Endothelial cell of umbilical vein (primary cell): Measurements from ENCODE around the gene RPF1. TPM values are rescaled to one million over a fixed set of nuclear protein-coding genes. Genes with fewer than 3 reads are reported as not detected.
A peak's percentile ranks its signal among the peaks of the same experiment; 100 is the strongest.

Experiments
- BruUV-seq: library from RNA; stranded (reverse); fragments of 400-500 nt; replicated peaks from 2 replicates; lab custom pipeline; 2021; lab: Mats Ljungman, UMichigan
- CTCF ChIA-PET: fragments of 300-600, 350-600 bp; sonication (Branson Sonifier 250); formaldehyde crosslinking; loops from one replicate; lab custom pipeline; 2021; ENCODE audit warnings: antibody characterized with exemption, inconsistent platforms; lab: Charles Lee
- POLR2A ChIA-PET: fragments of 300-600, 350-600 bp; sonication (Branson Sonifier 250); formaldehyde crosslinking; loops from one replicate; lab custom pipeline; 2021; ENCODE audit warnings: antibody characterized with exemption, inconsistent platforms; lab: Charles Lee
- DNase-seq: peaks from one replicate; pipeline ENCODE4 v3.0.0-alpha.2; 2011; ENCODE audit warnings: low read depth, low spot score
- FAIRE-seq: peaks from 2 replicates; lab custom pipeline; 2011; peaks lifted over from hg19 to GRCh38; lab: Jason Lieb, UNC
- H2AFZ ChIP-seq: 2 replicates; pipeline ENCODE4 v1.6.0; 2012; ENCODE audit warnings: low read depth, low read length, control low read depth, inconsistent platforms
- H3K27ac ChIP-seq: 2 replicates; pipeline ENCODE4 v1.5.1; 2011; ENCODE audit warnings: low read depth, mild to moderate bottlenecking, control low read depth, low read length, moderate library complexity; ENCODE audit not compliant: insufficient read depth
- H3K27me3 ChIP-seq, 2 experiments: 2 replicates each; pipeline versions ENCODE4 v1.6.0 to v1.6.1; 2011; ENCODE audit warnings: low read length in 2 of 2, mixed read lengths in 1 of 2; ENCODE audit not compliant: control insufficient read depth in 2 of 2, insufficient read depth in 2 of 2
- H3K36me3 ChIP-seq, 2 experiments: 2 replicates in 1 of 2; 3 replicates in 1 of 2; pipeline ENCODE4 v1.5.1; 2011; ENCODE audit warnings: low read length in 2 of 2, mild to moderate bottlenecking in 1 of 2, moderate library complexity in 1 of 2; ENCODE audit not compliant: control insufficient read depth in 2 of 2, insufficient read depth in 2 of 2; ENCODE audit errors: extremely low read depth in 1 of 2
- H3K4me1 ChIP-seq: 3 replicates; pipeline ENCODE4 v1.5.1; 2011; ENCODE audit warnings: mild to moderate bottlenecking, low read length; ENCODE audit not compliant: control insufficient read depth, insufficient read depth; ENCODE audit errors: extremely low read depth
- H3K4me2 ChIP-seq: 2 replicates; pipeline ENCODE4 v1.6.1; 2011; ENCODE audit warnings: low read length, control low read depth, mixed read lengths; ENCODE audit not compliant: insufficient read depth
- H3K4me3 ChIP-seq, 3 experiments: fragments of 200-600 bp in 1 of 3; sonication (generic), shearing (Covaris generic) in 1 of 3; replicated peaks in 1 of 3; 2 replicates each; pipeline ENCODE4 v1.5.1; 2011 to 2016; ENCODE audit warnings: control low read depth in 3 of 3, low read length in 3 of 3, mild to moderate bottlenecking in 2 of 3, inconsistent platforms in 1 of 3, low read depth in 1 of 3, moderate library complexity in 1 of 3; ENCODE audit not compliant: insufficient read depth in 1 of 3
- H3K79me2 ChIP-seq: 2 replicates; pipeline ENCODE4 v1.6.0; 2012; ENCODE audit warnings: low read length, inconsistent platforms; ENCODE audit not compliant: control insufficient read depth, insufficient read depth
- H3K9ac ChIP-seq: replicated peaks from 2 replicates; pipeline ENCODE3; 2011; ENCODE audit warnings: low read length, control low read depth; ENCODE audit not compliant: insufficient read depth; ENCODE audit errors: extremely low read depth
- H3K9me1 ChIP-seq: replicated peaks from 3 replicates; pipeline ENCODE4 v1.6.0; 2011; ENCODE audit warnings: mild to moderate bottlenecking, low read length; ENCODE audit not compliant: control insufficient read depth, insufficient read depth; ENCODE audit errors: extremely low read depth
- H3K9me3 ChIP-seq: replicated peaks from 2 replicates; pipeline ENCODE4 v1.5.1; 2012; ENCODE audit warnings: low read length, inconsistent platforms; ENCODE audit not compliant: control insufficient read depth, insufficient read depth
- H4K20me1 ChIP-seq: replicated peaks from 2 replicates; pipeline ENCODE3; 2011; ENCODE audit warnings: mild to moderate bottlenecking, low read length; ENCODE audit not compliant: control insufficient read depth, insufficient read depth; ENCODE audit errors: extremely low read depth
- EZH2 ChIP-seq: IDR thresholded peaks from 2 replicates; pipeline ENCODE4 v1.6.1; 2012; ENCODE audit warnings: borderline replicate concordance, low read depth, mild to moderate bottlenecking, moderate library complexity, low read length, inconsistent platforms; ENCODE audit not compliant: severe bottlenecking
- FOS ChIP-seq: IDR thresholded peaks from 2 replicates; pipeline ENCODE4 v1.6.1; 2011; ENCODE audit warnings: mild to moderate bottlenecking, low read length, moderate library complexity, borderline replicate concordance; ENCODE audit not compliant: insufficient read depth
- GATA2 ChIP-seq: IDR thresholded peaks from 2 replicates; pipeline ENCODE4 v1.7.0; 2011; ENCODE audit warnings: low read depth, mild to moderate bottlenecking, moderate library complexity, mixed read lengths, low read length; ENCODE audit not compliant: insufficient read length, insufficient read depth
- JUN ChIP-seq: IDR thresholded peaks from 2 replicates; pipeline ENCODE4 v1.6.1; 2011; ENCODE audit warnings: borderline replicate concordance, low read depth; ENCODE audit not compliant: insufficient read length, insufficient read depth
- MYC ChIP-seq: IDR thresholded peaks from one replicate; pipeline ENCODE4 v1.6.1; 2011; ENCODE audit warnings: mild to moderate bottlenecking, low read depth, low read length
- dilution Hi-C: fragments of 300-500 bp; cut with MboI; formaldehyde crosslinking; loops from one replicate; pipeline ENCODE4 v1.15.0; 2019; ENCODE audit warnings: low sequenced_read_pairs; ENCODE audit not compliant: extremely low pct_ligation_motif_present
- intact Hi-C: fragments of 100-400 bp; cut with micrococcal nuclease; formaldehyde crosslinking; loops from one replicate; pipeline ENCODE4 v1.10.0; 2022
- polyA plus RNA-seq, 4 experiments: library from polyadenylated mRNA; depleted of rRNA in 3 of 4; stranded (reverse) in 3 of 4; unstranded in 1 of 4; fragments of >200 nt; gene quantifications; 2 replicates each; pipeline versions ENCODE4 v1.2.1 to v1.2.3, GENCODE V29; 2011 to 2012; ENCODE audit warnings: missing spikeins in 1 of 4
- total RNA-seq: library from RNA; stranded (reverse); gene quantifications from 2 replicates; pipeline ENCODE4 v1.2.3, GENCODE V29; 2021
- TF ChIP-seq, protein P1 (sequence below): IDR thresholded peaks from 2 replicates; pipeline ENCODE4 v1.6.1; 2011; ENCODE audit not compliant: insufficient read depth, insufficient read length

Gene RPF1
- total and polyA plus RNA-seq, 2 donors (not counting 3 experiments of a cell fraction or from before 2014, with no cell fraction given) = 15.3 to 32.6 TPM

- H3K9me1 ChIP-seq = no peaks in the 10 kb centered on the region
- ChIA-PET CTCF (interaction anchor here (1.1 kb wide), 1 partner anchor 16 kb away, joined by 3 read pairs; no protein-coding TSS in a partner anchor), POLR2A (no interaction called here)
- BruUV-seq = no TSS peak
- no peak for FAIRE-seq
- dilution Hi-C loops = no loop called here
- no peaks in the 10 kb centered on the region for H3K36me3 ChIP-seq
- H3K4me2 ChIP-seq = no peak overlapping the region
- H3K27me3 ChIP-seq = no peaks in the 10 kb centered on the region
- H2AFZ ChIP-seq = no peak overlapping the region
- TF ChIP-seq EZH2 = no peak
- TF ChIP-seq, protein P1, sequence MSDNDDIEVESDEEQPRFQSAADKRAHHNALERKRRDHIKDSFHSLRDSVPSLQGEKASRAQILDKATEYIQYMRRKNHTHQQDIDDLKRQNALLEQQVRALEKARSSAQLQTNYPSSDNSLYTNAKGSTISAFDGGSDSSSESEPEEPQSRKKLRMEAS = no peak
- no peak for TF ChIP-seq MYC
- no peak for TF ChIP-seq GATA2
- no peaks in the 10 kb centered on the region for H4K20me1 ChIP-seq
- H3K4me3 ChIP-seq = no peak overlapping the region
- no peak overlapping the region for H3K27ac ChIP-seq
- H3K9me3 ChIP-seq = no peaks in the 10 kb centered on the region
- intact Hi-C loops = no loop called here
- DNase-seq = no peak
- no peak overlapping the region for H3K9ac ChIP-seq
- H3K79me2 ChIP-seq = no peaks in the 10 kb centered on the region
- no peaks in the 10 kb centered on the region for H3K4me1 ChIP-seq
Observed at GRCh38 chr1:84538599-84538998, 59.5 kb downstream of the RPF1 start.

- Histone ChIP-seq H3K79me2 (no peaks in the 10 kb centered on the region), H3K27ac (no peak overlapping the region), H3K9ac (no peak overlapping the region), H2AFZ (no peak overlapping the region), H3K4me1 (no peaks in the 10 kb centered on the region), H3K4me3 (no peak overlapping the region), H3K9me3 (no peaks in the 10 kb centered on the region), H3K27me3 (no peaks in the 10 kb centered on the region), H3K36me3 (no peaks in the 10 kb centered on the region), H3K9me1 (no peaks in the 10 kb centered on the region), H4K20me1 (no peaks in the 10 kb centered on the region), H3K4me2 (no peak overlapping the region)
- TF ChIP-seq JUN (no peak), GATA2 (no peak), EZH2 (no peak), FOS (peak; percentile 39)
- TF ChIP-seq, protein P1 = no peak
- intact Hi-C loops (loop anchor here (2.0 kb wide), 1 partner anchor 97 kb away; no protein-coding TSS in a partner anchor), dilution Hi-C loops (no loop called here)
- BruUV-seq = no TSS peak
- ChIA-PET POLR2A (no interaction called here), CTCF (no interaction called here)
- FAIRE-seq (no peak), DNase-seq (no peak)
Observed at GRCh38 chr1:84539972-84540371, 60.9 kb downstream of the RPF1 start.
